Stomach (tissue), 9 donors: ENCODE results near the gene SAXO1. TPM values are rescaled to one million over a fixed set of nuclear protein-coding genes. Genes with fewer than 3 reads are reported as not detected.

Source experiments
- DNase-seq, 2 donors: peaks; one replicate each; pipeline versions ENCODE4 v3.0.0 to v3.0.0-alpha.2; 2013 to 2019
- H3K27ac ChIP-seq, 5 donors: fragments of 200-600 bp in 4 of 5; sonication (generic) in 4 of 5; one replicate each; pipeline ENCODE4 v1.5.1; 2013 to 2019; ENCODE audit warnings: mild to moderate bottlenecking in 1 of 5, moderate library complexity in 1 of 5
- H3K27me3 ChIP-seq, 3 donors: fragments of 200-600 bp; sonication (generic); one replicate each; pipeline ENCODE4 v1.5.1; 2017 to 2019; ENCODE audit warnings: mixed run types in 1 of 3
- H3K36me3 ChIP-seq, 4 donors: fragments of 200-600 bp; sonication (generic); 1 replicate in 3 of 4; 2 replicates in 1 of 4; pipeline ENCODE4 v1.5.1; 2016 to 2019
- H3K4me1 ChIP-seq, 4 donors: fragments of 200-600 bp; sonication (generic); one replicate each; pipeline ENCODE4 v1.5.1; 2016 to 2019
- H3K4me3 ChIP-seq, 4 donors: fragments of 200-600 bp; sonication (generic) in 3 of 4; one replicate each; pipeline ENCODE4 v1.5.1; 2016 to 2019; ENCODE audit warnings: mild to moderate bottlenecking in 1 of 4
- H3K9me3 ChIP-seq, 4 donors: fragments of 200-600 bp; sonication (generic); one replicate each; pipeline ENCODE4 v1.5.1; 2016 to 2019
- CTCF ChIP-seq, 7 experiments: fragments of 450-650 bp in 4 of 7; fragments of 200-600 bp in 3 of 7; sonication (generic) in 3 of 7; IDR thresholded peaks; one replicate each; pipeline ENCODE4 v1.5.1; 2016 to 2019; ENCODE audit warnings: antibody characterized with exemption in 7 of 7, control low read depth in 2 of 7, mild to moderate bottlenecking in 1 of 7
- EP300 ChIP-seq: sonication (generic); formaldehyde crosslinking; IDR thresholded peaks from one replicate; pipeline ENCODE4 v1.6.1; 2017; ENCODE audit warnings: antibody characterized with exemption
- POLR2A ChIP-seq, 4 donors: fragments of 450-650 bp; IDR thresholded peaks; one replicate each; pipeline ENCODE4 v1.6.1; 2016; ENCODE audit warnings: antibody characterized with exemption in 4 of 4, control low read depth in 2 of 4, mild to moderate bottlenecking in 1 of 4, moderate library complexity in 1 of 4
- POLR2AphosphoS5 ChIP-seq, 3 donors: sonication (generic); formaldehyde crosslinking; IDR thresholded peaks; one replicate each; pipeline ENCODE4 v1.6.1; 2016; ENCODE audit warnings: antibody characterized with exemption in 3 of 3
- WGBS, 5 donors: extraction: QIAGEN DNeasy Blood & Tissue Kit in 3 of 5; methylation state at CpG; one replicate each; pipeline versions ENCODE4 v1.1.5 to v1.1.7; 2013 to 2018; 5-methylcytosine and 5-hydroxymethylcytosine counted together
- intact Hi-C: fragments of 100-400 bp; cut with DNase I; formaldehyde crosslinking; loops from one replicate; pipeline ENCODE4 v1.15.1; 2023; ENCODE audit warnings: low total_unique reads
- polyA plus RNA-seq, 3 donors: library from polyadenylated mRNA; stranded (reverse); fragments of 200-250 nt; gene quantifications; one replicate each; pipeline ENCODE4 v1.2.3, GENCODE V29; 2013
- total RNA-seq, 5 donors: library from RNA; depleted of rRNA; stranded (reverse); fragments of >200 nt; gene quantifications; one replicate each; pipeline versions ENCODE4 v1.1.0 to v1.2.3, GENCODE V29; 2014 to 2016
- donor health status: healthy with polysubstance abuse.
- donor health status: Bipolar disorder and iron deficiency.
- donor health status: healthy.

Gene SAXO1
- total and polyA plus RNA-seq, 8 donors, result 0.03 to 4.7 (median 0.12) TPM; not detected in 4

- Histone ChIP-seq H3K9me3 (peaks cover 0 to 32% (median 13%) of the 10 kb centered on the region in 4 donors), H3K4me1 (no peaks in the 10 kb centered on the region), H3K27ac (no peak overlapping the region), H3K36me3 (peaks cover 0 to 10% (median 5%) of the 10 kb centered on the region in 4 donors), H3K27me3 (no peaks in the 10 kb centered on the region), H3K4me3 (no peak overlapping the region)
- intact Hi-C loops, result no loop called here
- TF ChIP-seq CTCF (IDR thresholded peaks at IDR 0.05) (no peak), POLR2A (IDR thresholded peaks at IDR 0.05) (no peak), POLR2AphosphoS5 (IDR thresholded peaks at IDR 0.05) (no peak), EP300 (no peak)
- no peak for DNase-seq
Measured at GRCh38 chr9:18896004-18896403, 137.0 kb downstream of the SAXO1 start.

DNA sequence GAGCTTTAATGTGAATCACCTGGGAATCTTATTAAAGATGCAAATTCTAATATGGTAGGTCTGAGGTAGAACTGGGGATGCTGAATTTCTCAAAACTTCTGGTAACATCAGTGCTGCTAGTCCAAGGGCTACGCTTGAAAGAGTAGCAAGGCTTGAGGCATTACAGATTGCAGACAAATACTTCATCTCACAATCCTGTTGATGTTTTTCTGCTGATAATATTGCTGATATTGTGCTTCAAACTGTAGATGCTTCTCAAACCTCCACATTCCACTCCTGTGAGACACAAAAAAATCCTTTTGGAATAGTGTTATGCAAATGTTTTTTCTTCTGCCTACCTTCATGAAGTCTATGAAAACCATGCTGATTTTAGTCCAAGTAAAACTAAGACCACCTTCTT, 139.5 kb downstream of the SAXO1 start:
- TF ChIP-seq CTCF (IDR thresholded peaks at IDR 0.05) (no peak), POLR2AphosphoS5 (IDR thresholded peaks at IDR 0.05) (no peak)
- intact Hi-C loops, result no loop called here
- H3K36me3 ChIP-seq, result peaks cover 0 to 10% (median 5%) of the 10 kb centered on the region in 4 donors
- no peak for DNase-seq
- peaks cover 0 to 27% (median 13%) of the 10 kb centered on the region in 4 donors for H3K9me3 ChIP-seq
- no peaks in the 10 kb centered on the region for H3K27me3 ChIP-seq
- no peak overlapping the region for H3K4me3 ChIP-seq
- peaks cover 0 to 7% (median 0%) of the 10 kb centered on the region in 4 donors for H3K4me1 ChIP-seq
- 86 to 100% (median 100%) methylated on average over 1 of the region's 1 CpG for WGBS, 5 donors
- no peak overlapping the region for H3K27ac ChIP-seq

DNA sequence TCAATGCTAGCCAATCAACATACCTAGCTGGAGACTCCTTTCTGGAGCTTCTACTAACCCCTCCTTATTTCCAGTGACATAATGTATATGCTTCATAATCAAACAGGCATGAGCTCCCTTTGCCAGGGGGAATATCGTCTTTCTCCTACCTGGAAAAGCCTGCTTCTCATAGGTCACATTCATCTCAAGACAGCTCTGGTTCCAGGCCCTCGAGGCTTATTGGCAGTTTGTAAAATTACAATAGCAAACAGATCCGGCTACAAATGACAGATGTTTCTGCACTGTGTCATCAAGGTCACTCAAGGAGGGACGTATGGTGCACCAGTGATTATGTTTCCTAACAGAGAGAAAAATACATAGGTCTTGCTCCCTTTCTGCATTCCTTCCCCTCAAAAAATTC, 140.0 kb downstream of the SAXO1 start:
- TF ChIP-seq POLR2AphosphoS5 (IDR thresholded peaks at IDR 0.05) (no peak), EP300 (no peak), POLR2A (IDR thresholded peaks at IDR 0.05) (no peak), CTCF (IDR thresholded peaks at IDR 0.05) (no peak)
- Histone ChIP-seq H3K36me3 (peaks cover 0 to 10% (median 5%) of the 10 kb centered on the region in 4 donors), H3K4me3 (no peak overlapping the region), H3K4me1 (peaks cover 0 to 7% (median 0%) of the 10 kb centered on the region in 4 donors), H3K27me3 (no peaks in the 10 kb centered on the region), H3K27ac (no peak overlapping the region), H3K9me3 (peaks cover 0 to 27% (median 13%) of the 10 kb centered on the region in 4 donors)
- 73 to 91% (median 78%) methylated on average over 4 of the region's 4 CpGs for WGBS, 5 donors
- DNase-seq, result no peak
- intact Hi-C loops, result no loop called here

GRCh38 chr9:18891946-18892670, 140.9 kb downstream of the SAXO1 start:
- WGBS, 5 donors, result 93 to 97% (median 96%) methylated on average over 2 to 5 of the region's 5 CpGs
- Histone ChIP-seq H3K4me1 (peaks cover 0 to 7% (median 0%) of the 10 kb centered on the region in 4 donors), H3K36me3 (peaks cover 0 to 10% (median 5%) of the 10 kb centered on the region in 4 donors), H3K4me3 (no peak overlapping the region), H3K27me3 (no peaks in the 10 kb centered on the region), H3K9me3 (peaks cover 0 to 25% (median 13%) of the 10 kb centered on the region in 4 donors), H3K27ac (no peak overlapping the region)
- DNase-seq, result no peak
- TF ChIP-seq POLR2A (IDR thresholded peaks at IDR 0.05) (no peak), POLR2AphosphoS5 (IDR thresholded peaks at IDR 0.05) (no peak), EP300 (no peak), CTCF (IDR thresholded peaks at IDR 0.05) (no peak)
- intact Hi-C loops, result no loop called here
